PC-3 (cell line): ENCODE data around the gene ZRANB3. TPM values are rescaled to one million over a fixed set of nuclear protein-coding genes. Genes with fewer than 3 reads are reported as not detected.
"Not testable (repeated sequence)": the region's sequence is repeated elsewhere in the genome, so short reads cannot be mapped to it uniquely, and the experiment has no call there.

Source experiments
- ATAC-seq: fragments of 200-7000 bp; cut with Tn5 transposase; 2 replicates; pipeline ENCODE4 v1.9.1; 2020; ENCODE audit warnings: mild to moderate bottlenecking, moderate library complexity
- BruUV-seq: library from RNA; stranded (reverse); fragments of 400-500 nt; replicated peaks from 2 replicates; lab custom pipeline; 2021; lab: Mats Ljungman, UMichigan
- CTCF ChIA-PET: fragments of 300-600 bp; sonication (Branson Sonifier 250); formaldehyde crosslinking; loops from one replicate; lab custom pipeline; 2022; ENCODE audit warnings: antibody characterized with exemption; lab: Charles Lee
- POLR2A ChIA-PET: fragments of 300-600 bp; sonication (Branson Sonifier 250); formaldehyde crosslinking; loops from one replicate; lab custom pipeline; 2022; ENCODE audit warnings: antibody characterized with exemption; ENCODE audit not compliant: unreplicated experiment; lab: Charles Lee
- DNase-seq: peaks from one replicate; pipeline ENCODE4 v3.0.0-alpha.2; 2015
- H2AFZ ChIP-seq: fragments of 300-600 bp; sonication (generic); 2 replicates; pipeline ENCODE4 v1.6.0; 2016; ENCODE audit warnings: antibody characterized with exemption, low read length
- H3F3A ChIP-seq: fragments of 300-600 bp; sonication (generic); one replicate; pipeline ENCODE4 v1.6.0; 2017; ENCODE audit warnings: antibody characterized with exemption, low read length, control low read depth, mild to moderate bottlenecking; ENCODE audit not compliant: unreplicated experiment
- H3K27ac ChIP-seq: fragments of 300-600 bp; sonication (generic); 2 replicates; pipeline ENCODE4 v1.5.1; 2016; ENCODE audit warnings: mild to moderate bottlenecking, low read length
- H3K27me3 ChIP-seq: fragments of 300-600 bp; sonication (generic); 2 replicates; pipeline ENCODE4 v1.6.1; 2016; ENCODE audit warnings: low read length, mixed read lengths
- H3K36me3 ChIP-seq: fragments of 300-600 bp; sonication (generic); 2 replicates; pipeline ENCODE4 v1.6.1; 2016; ENCODE audit warnings: low read depth, mixed run types, low read length, mixed read lengths
- H3K4me1 ChIP-seq: fragments of 300-600 bp; sonication (generic); 2 replicates; pipeline ENCODE4 v1.5.1; 2016; ENCODE audit warnings: low read length; ENCODE audit not compliant: insufficient read depth
- H3K4me2 ChIP-seq: fragments of 300-600 bp; sonication (generic); 2 replicates; pipeline ENCODE4 v1.6.0; 2016; ENCODE audit warnings: low read length
- H3K4me3 ChIP-seq: fragments of 300-600 bp; sonication (generic); 2 replicates; pipeline ENCODE4 v1.5.1; 2016; ENCODE audit warnings: mild to moderate bottlenecking, low read length, mixed read lengths
- H3K79me2 ChIP-seq: fragments of 300-600 bp; sonication (generic); 2 replicates; pipeline ENCODE4 v1.6.1; 2017; ENCODE audit warnings: low read length, mixed read lengths
- H3K9ac ChIP-seq: fragments of 300-600 bp; sonication (generic); 2 replicates; pipeline ENCODE4 v1.6.0; 2016; ENCODE audit warnings: mild to moderate bottlenecking, low read length
- H3K9me2 ChIP-seq: fragments of 300-600 bp; sonication (generic); replicated peaks from 2 replicates; pipeline ENCODE4 v1.6.1; 2016; ENCODE audit warnings: mixed run types, low read length, mixed read lengths
- H3K9me3 ChIP-seq: fragments of 300-600 bp; sonication (generic); 2 replicates; pipeline ENCODE4 v1.6.1; 2016; ENCODE audit warnings: low read length, mixed read lengths
- H4K20me1 ChIP-seq: fragments of 300-600 bp; sonication (generic); 2 replicates; pipeline ENCODE4 v1.6.1; 2016; ENCODE audit warnings: low read length, mixed read lengths
- CTCF ChIP-seq: fragments of 300-600 bp; sonication (generic); conservative IDR thresholded peaks from 2 replicates; pipeline ENCODE4 v1.5.1; 2017; ENCODE audit warnings: antibody characterized with exemption, low read depth, mild to moderate bottlenecking, low read length
- EZH2 ChIP-seq: fragments of 300-600 bp; sonication (generic); IDR thresholded peaks from one replicate; pipeline ENCODE4 v1.6.1; 2017; ENCODE audit warnings: antibody characterized with exemption, mild to moderate bottlenecking, low read length; ENCODE audit not compliant: unreplicated experiment
- EZH2phosphoT487 ChIP-seq: fragments of 300-600 bp; sonication (generic); IDR thresholded peaks from 2 replicates; pipeline ENCODE4 v1.6.1; 2018; ENCODE audit warnings: mild to moderate bottlenecking, antibody characterized with exemption, low read length, borderline replicate concordance
- intact Hi-C: fragments of 100-400 bp; cut with micrococcal nuclease; formaldehyde crosslinking; loops from 2 replicates; pipeline ENCODE4 v1.9.0; 2023
- total RNA-seq: library from RNA; depleted of rRNA; stranded (reverse); fragments of >200 nt; gene quantifications from 2 replicates; pipeline ENCODE4 v1.2.3, GENCODE V29; 2014

The ZRANB3 gene
- total RNA-seq, 1 experiment from 2014 or later = 8.6 TPM

- no peak overlapping the region for H3K4me3 ChIP-seq
- DNase-seq (no peak), ATAC-seq (no peak)
- H3K9me2 ChIP-seq = no peaks in the 10 kb centered on the region
- H3K9ac ChIP-seq = no peak overlapping the region
- no peak overlapping the region for H3K27ac ChIP-seq
- H3K79me2 ChIP-seq = no peaks in the 10 kb centered on the region
- intact Hi-C loops = loop anchor here (5.0 kb wide), 1 partner anchor 119 kb away; no protein-coding TSS in a partner anchor
- ChIA-PET CTCF (no interaction called here), POLR2A (no interaction called here)
- BruUV-seq = no TSS peak
- no peaks in the 10 kb centered on the region for H3K9me3 ChIP-seq
- H3K27me3 ChIP-seq = no peaks in the 10 kb centered on the region
- peaks cover 20% of the 10 kb centered on the region for H3K4me1 ChIP-seq
- no peak overlapping the region for H2AFZ ChIP-seq
- H3K4me2 ChIP-seq = no peak overlapping the region
- peaks cover 10% of the 10 kb centered on the region; the same call in 1 of the 2 replicates for H3K36me3 ChIP-seq
- no peak for TF ChIP-seq EZH2
- TF ChIP-seq EZH2phosphoT487 = no peak
- no peak for TF ChIP-seq CTCF
- H3F3A ChIP-seq = no peaks in the 10 kb centered on the region
- H4K20me1 ChIP-seq = no peaks in the 10 kb centered on the region
Measured at GRCh38 chr2:135121016-135121657, 409.9 kb downstream of the ZRANB3 start.

- H3F3A ChIP-seq = no peaks in the 10 kb centered on the region
- no peak overlapping the region for H2AFZ ChIP-seq
- TF ChIP-seq EZH2 = no peak
- TF ChIP-seq CTCF = no peak
- no peak for TF ChIP-seq EZH2phosphoT487
- BruUV-seq = no TSS peak
- intact Hi-C loops = no loop called here
- no peak overlapping the region for H3K27ac ChIP-seq
- H3K27me3 ChIP-seq = no peaks in the 10 kb centered on the region
- DNase-seq = no peak
- peaks cover 7% of the 10 kb centered on the region; the same call in 1 of the 2 replicates for H3K4me1 ChIP-seq
- H3K9ac ChIP-seq = no peak overlapping the region
- H3K36me3 ChIP-seq = peaks cover 8% of the 10 kb centered on the region; the same call in 1 of the 2 replicates
- POLR2A ChIA-PET = no interaction called here
- CTCF ChIA-PET = no interaction called here
- H3K4me3 ChIP-seq = no peak overlapping the region
- H3K79me2 ChIP-seq = no peaks in the 10 kb centered on the region
- ATAC-seq = no peak
- no peaks in the 10 kb centered on the region for H4K20me1 ChIP-seq
- no peaks in the 10 kb centered on the region for H3K9me3 ChIP-seq
- no peaks in the 10 kb centered on the region for H3K9me2 ChIP-seq
- no peak overlapping the region for H3K4me2 ChIP-seq
Measured at GRCh38 chr2:135119582-135119981, 411.4 kb downstream of the ZRANB3 start.

- H3K9me2 ChIP-seq = no peaks in the 10 kb centered on the region
- DNase-seq (no peak), ATAC-seq (no peak)
- peaks cover 6% of the 10 kb centered on the region; the same call in 1 of the 2 replicates for H3K36me3 ChIP-seq
- no peaks in the 10 kb centered on the region for H3K27me3 ChIP-seq
- H3K9me3 ChIP-seq = no peaks in the 10 kb centered on the region
- H3K9ac ChIP-seq = no peak overlapping the region
- H2AFZ ChIP-seq = no peak overlapping the region
- TF ChIP-seq CTCF (no peak), EZH2phosphoT487 (no peak)
- H3K4me1 ChIP-seq = no peaks in the 10 kb centered on the region
- H3K4me3 ChIP-seq = no peak overlapping the region
- no TSS peak for BruUV-seq
- H3F3A ChIP-seq = no peaks in the 10 kb centered on the region
- no peaks in the 10 kb centered on the region for H3K79me2 ChIP-seq
- no peaks in the 10 kb centered on the region for H4K20me1 ChIP-seq
- intact Hi-C loops = no loop called here
- no peak overlapping the region for H3K4me2 ChIP-seq
- no peak overlapping the region for H3K27ac ChIP-seq
- ChIA-PET CTCF (no interaction called here), POLR2A (no interaction called here)
Measured at GRCh38 chr2:135113322-135113721, 417.7 kb downstream of the ZRANB3 start.

- CTCF ChIA-PET, POLR2A ChIA-PET: not testable (repeated sequence)
Measured at GRCh38 chr2:135105513-135106316, 425.3 kb downstream of the ZRANB3 start.

More at GRCh38 chr2:135105513-135106316, 425.3 kb downstream of the ZRANB3 start:
- H4K20me1 ChIP-seq, ATAC-seq, H3K4me2 ChIP-seq, intact Hi-C loops, H3K4me1 ChIP-seq, BruUV-seq, DNase-seq, H3K4me3 ChIP-seq, H3F3A ChIP-seq, H3K79me2 ChIP-seq, H3K27ac ChIP-seq, H3K9ac ChIP-seq, H3K9me3 ChIP-seq, H3K9me2 ChIP-seq, H3K27me3 ChIP-seq, H2AFZ ChIP-seq: not testable (repeated sequence)
- H3K36me3 ChIP-seq = peaks cover 13% of the 10 kb centered on the region
